ENCODE measurements around the gene DSE.

Gene DSE

DNA sequence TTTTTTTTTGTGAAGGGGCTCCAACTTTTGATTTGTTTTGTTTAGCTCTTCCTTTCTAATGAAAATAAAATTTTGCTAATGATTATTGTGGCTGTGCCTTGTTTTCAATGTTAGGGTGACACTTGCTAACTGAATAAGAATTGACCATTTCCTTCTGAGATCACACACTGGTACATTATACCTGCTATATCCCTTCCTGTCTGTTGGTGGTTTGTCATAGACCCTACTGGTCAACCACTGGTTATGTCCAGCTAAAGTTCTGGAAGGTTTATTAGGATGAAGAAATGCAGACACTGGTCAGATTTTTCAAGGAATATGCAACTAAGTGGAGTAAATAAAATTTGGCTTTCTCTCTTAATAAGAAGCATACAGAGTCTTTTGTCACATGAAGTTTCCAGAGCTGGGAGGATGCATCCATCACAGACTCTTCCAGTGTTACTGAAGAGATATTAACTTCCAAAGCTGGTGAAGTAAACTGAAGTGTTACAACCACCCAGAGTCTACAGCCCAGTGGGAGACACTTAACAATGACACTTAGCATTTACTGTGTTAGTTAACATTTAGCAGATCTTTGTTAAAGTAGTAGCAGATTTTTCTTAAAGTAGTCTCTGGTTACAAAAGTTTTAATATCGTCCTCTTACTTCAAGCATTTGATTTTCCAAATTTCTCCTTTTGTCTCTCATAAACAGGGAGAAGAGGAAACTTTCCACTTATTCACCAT, 121.0 kb downstream of the DSE start:
- no peak for FAIRE-seq

DNA sequence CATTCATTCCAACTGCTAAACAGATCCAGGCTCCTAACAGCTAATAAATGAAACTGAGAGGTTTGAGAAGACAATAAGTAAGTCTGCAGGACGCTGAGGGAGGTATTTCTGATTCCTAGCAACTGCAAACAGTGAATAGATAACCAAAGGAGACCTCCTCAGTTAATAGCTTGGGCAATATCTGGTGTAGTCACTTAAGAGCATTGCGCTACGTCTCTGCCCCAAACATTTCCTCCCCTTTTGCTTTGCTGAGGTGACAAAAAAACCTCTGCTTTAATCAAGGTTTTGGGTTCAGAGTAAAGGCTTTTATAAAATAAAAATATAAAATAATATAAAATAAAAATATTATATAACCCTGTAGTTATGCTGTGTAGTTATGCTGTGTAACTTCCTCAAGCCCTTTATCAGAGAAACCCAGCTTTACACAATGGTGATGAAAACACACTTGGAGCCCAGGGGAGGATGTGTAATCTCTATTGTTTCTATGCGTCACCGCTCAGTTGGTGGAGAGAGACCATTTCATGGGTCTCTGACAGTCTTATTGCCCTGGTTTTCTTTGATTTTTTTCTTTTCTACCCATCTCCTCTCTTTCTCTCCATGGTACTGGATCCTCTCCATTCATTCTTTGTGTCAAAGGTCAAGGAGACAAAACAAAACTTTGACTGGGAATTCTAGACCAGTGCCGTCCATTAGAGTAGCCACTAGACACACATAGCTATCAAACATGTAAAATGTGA, 121.8 kb downstream of the DSE start:
- no peak for FAIRE-seq
